HG03103 (cell line): ENCODE measurements around the gene SLC29A3.

Experiments used
- ATAC-seq: cut with Tn5 transposase; IDR thresholded peaks from one replicate; pipeline ENCODE4 v1.9.1; 2021; ENCODE audit warnings: low read depth; ENCODE audit not compliant: unreplicated experiment

Gene SLC29A3

DNA sequence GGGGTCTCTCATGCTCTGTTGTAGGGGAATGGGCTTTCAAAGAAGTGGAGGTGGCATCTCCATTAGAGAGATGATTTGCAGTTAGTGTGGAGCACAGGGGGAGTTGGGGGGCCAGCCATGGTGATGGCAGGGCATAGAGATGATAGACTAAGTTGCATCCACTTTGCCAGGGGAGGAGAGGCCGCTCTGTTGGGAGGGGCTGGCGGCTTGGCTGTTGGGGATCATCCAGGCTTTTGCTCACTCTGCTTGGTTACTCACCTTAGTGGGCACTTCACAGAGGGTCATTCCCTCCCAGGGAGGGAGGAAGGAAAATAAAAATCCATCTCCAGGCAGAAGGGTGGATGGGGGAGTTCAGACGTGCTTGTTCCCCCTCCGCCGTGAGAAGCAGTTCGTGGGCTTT is 46.3 kb downstream of the SLC29A3 start:
- ATAC-seq, result no peak

DNA sequence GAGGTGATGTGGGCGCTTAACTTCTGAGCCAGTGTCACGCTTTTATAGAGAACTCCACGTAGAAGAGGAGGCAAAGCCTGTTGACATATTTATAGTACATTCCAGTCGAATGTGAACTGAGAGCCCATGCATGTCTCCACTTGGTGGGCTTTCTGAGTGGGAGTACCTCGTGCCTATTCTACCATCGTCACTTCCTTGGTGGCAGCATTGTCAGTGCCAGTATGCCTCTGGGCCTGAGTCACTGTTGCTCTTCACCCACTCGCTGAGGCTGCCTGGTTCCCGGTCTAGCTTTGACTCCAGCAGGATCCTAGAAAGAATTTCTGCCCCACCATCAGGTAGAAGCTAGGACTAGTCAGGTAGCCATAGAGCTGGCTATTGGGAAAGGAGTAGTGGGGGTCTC is 47.6 kb downstream of the SLC29A3 start:
- no peak for ATAC-seq

DNA sequence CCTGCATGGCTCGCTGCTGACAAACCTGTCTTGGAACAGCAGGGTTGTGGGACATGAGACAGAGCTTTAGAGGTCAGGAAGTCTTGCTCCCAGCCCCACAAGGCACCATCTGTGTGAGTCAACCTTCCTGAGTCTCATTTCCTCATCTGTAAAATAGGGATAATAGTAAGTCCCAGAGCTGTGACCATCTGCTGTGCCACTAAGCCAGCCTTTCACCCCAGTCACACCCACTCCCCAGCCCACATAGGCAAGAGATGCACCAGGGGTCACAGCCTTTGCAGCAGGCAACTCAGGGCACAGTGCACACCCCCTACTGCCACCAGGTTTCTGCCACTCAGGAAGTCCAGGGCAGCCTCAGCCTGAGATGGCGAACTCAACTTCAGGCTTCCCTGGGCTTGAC is 48.2 kb downstream of the SLC29A3 start:
- ATAC-seq, result no peak

DNA sequence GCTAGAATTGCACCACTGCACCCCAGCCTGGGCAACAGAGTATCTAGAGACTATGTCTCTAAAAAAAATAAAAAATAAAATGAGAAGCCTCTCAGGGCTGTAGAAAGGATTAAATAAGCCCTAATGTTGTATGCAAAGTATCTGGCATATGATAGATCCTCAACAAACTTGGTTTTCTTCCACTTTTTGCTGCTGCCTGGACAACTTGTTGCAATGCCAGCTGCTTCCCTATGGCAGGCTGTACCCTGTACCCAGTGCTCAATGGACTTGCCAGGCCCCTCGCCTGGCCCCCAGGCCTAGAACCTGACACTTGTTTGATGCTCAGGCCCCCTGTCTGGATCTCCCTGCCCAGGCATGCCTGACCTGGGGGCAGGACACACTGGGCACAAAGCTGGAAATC is 49.1 kb downstream of the SLC29A3 start:
- no peak for ATAC-seq

DNA sequence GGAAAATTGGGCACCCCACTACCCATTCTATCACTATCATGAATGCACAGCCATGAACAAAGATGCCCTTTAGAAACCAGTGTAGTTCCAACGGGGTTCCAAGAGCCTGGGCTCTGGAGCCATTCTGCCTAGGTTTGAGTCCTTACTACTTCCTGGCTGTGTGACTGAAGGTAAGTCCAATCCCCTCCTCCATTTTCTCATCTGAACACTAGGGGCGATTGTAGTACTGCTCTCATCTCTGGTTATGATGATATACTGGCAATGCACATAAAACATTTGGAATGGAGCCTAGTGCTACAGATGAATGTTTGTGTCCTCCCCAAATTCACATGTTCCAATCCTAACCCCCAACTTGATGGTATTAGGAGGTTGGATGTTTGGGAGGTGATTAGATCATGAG is 49.6 kb downstream of the SLC29A3 start:
- no peak for ATAC-seq

DNA sequence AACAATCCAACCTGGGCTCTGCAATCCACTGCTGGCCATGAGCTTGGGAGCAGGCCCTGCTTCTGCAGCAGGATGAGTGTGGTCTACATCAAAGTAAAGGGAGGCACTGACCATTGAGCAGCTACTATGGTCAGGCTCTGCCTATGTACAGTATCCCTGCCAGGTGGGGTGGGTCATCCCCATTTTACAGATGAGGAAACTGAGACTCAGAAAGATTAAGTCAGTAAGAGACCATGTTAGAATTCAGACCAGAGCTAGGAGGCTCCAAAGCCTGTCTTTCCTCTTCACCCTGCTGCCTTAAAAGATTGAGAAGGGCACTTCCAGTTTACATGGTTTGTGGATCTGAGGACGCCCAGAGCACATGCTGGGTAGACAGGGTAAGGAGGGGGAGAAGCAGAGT is 50.5 kb downstream of the SLC29A3 start:
- no peak for ATAC-seq

DNA sequence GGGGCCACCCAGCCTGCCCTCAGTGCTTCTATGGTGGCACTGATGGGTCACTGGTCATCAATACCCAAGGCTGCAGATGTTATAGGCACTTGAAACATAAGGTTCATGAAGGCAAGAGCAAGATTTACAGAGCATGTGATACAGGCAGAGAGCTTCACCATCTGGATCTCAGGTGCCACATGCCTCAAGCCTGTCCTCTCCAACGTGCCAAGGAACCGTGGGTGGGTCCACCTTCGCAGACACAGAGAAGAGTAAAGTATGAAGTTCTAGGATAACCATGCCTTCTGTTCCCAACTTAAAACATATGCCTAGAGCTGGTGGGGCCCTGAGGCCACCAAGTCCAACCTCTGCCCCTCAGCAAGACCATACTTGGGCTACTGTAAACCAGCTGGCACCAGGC is 51.0 kb downstream of the SLC29A3 start:
- no peak for ATAC-seq

DNA sequence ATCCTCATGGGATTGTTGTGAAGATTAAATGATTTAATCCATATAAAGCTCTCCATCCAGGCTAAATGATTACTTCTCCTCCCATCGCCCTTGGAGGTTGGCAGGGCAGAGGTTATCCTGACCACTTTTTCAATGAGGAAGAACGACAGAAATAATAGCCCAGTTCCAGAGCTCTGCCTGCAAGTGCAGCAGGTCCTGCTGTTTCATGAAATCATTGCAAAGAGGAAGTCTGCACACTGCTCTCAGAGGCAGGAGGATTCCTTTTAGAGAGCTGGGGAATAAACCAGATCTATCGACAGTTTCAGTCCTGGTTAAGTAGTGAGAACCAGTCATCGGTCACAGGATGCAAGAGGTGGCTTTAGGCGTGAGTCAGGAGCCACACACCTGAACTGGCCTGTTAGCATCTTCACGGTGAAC is 52.7 kb downstream of the SLC29A3 start:
- ATAC-seq, result peak; percentile 48

DNA sequence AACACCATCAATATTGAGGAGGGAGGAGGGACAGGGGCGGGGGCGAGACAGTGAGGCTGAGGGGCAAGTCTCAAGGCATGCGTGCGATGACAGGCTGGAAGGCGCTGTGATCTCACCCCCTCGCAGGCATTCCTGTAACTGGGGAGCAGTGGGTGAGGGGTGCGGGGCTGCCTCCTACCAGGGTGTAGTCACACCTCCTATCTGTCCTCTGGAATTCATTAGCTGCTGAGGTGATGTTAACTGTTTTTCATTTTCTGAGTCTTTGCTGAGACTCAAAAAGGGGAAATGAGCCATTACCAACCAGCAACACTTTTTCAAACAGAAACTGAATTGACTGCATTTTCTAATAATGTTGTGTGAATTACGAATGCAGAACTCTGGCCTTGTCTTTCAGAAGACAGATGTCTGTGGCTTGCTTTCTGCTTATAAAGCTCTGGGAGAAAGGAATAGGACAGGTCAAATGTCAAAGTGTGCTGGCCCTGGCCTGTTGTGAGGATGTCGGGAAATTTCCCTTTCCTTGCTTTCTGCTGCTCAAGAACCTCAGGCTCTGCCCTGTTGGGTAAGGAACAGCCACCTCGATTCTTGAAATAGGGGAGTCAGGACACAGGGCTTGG is 53.9 kb downstream of the SLC29A3 start:
- ATAC-seq, result peak; percentile 34

DNA sequence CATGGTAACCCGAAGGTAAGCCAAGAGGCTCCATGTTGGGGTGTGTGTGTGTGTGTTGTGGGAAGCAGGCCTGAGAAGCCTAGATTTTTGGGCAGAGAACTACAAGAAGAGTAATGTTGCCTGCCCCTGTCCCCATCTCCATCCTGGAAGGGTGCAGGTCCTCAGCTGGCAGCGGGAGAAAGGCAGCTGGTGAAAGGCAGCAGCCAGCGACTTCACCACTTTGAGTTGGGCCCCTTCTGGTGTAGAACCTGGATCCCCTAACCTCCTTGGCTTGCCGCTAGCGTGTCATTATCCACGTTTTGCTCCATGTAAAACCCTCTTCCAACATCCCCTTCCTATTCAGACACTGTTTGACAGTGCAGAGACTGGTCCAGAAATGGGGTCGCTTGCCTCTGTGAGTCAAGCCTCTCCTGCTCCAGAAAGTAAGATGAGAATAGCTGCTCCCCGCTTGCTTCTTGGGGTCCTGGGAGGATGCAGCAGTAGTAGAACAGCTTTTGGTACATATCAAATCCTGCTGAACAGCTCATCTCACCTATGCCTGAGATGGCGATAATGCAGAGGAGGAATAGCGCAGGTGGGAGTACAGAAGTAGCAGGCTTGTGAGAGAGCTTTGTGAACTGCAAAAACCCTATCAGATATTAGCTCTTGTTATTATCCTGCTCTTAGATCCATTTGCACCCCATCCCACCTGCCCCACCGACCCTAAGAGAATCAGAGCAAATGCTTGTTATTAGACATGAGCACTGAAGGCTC is 55.6 kb downstream of the SLC29A3 start:
- ATAC-seq, result no peak

DNA sequence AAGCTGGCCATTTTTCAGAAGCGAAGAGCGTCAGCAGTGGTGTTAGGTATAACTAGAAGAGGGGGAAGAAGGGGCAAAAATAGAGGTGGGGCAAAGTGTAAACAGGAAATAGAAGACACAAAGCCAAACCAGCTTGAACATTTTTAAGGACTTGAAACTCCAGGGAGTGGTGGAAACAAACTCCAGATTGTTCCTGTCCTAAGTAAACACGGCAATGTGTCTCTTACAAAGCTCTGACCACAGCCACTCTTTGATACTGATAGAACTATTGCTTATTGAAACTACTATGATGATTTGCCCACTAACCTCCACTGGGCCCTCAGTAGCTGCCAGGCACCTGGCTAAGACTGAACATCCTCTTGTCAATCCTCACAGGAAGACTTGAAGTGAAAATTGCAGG is 56.9 kb downstream of the SLC29A3 start:
- ATAC-seq, result no peak

DNA sequence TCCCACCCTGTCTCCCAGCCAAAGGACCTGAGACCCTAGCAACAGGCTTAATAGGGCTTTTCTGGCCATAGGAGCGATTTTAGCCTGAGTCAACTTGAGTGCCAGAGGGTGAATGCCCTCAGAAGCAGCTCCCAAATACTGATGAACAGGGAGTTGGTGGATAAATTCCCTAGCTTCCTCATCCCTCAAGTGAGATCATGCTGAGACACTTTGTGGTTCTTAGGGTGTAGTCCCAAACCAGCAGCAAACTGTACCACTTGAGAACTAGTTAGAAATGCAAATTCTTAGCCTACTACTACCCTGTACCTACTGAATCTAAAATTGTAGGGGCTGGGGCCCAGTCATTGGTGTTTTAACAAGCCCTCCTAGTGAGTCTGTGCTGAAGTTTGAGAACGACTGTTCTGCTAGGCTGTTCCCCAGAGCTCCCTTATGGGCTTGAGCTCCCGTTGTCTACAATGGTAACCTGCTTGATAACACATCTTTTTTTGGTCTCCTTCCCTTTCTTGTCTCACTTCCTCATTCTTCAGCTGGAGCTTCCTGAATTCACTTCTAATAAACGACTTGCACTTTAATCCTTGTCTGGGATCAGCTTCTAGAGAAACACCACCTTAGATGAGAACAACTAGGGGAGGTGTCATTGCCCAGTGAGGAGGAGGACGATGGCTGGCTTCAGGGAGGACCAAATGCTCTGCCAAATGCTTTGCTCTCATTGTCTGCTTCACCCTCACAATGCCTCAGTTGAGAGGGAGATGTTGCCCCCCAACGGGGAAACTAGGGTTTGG is 59.5 kb downstream of the SLC29A3 start:
- no peak for ATAC-seq

DNA sequence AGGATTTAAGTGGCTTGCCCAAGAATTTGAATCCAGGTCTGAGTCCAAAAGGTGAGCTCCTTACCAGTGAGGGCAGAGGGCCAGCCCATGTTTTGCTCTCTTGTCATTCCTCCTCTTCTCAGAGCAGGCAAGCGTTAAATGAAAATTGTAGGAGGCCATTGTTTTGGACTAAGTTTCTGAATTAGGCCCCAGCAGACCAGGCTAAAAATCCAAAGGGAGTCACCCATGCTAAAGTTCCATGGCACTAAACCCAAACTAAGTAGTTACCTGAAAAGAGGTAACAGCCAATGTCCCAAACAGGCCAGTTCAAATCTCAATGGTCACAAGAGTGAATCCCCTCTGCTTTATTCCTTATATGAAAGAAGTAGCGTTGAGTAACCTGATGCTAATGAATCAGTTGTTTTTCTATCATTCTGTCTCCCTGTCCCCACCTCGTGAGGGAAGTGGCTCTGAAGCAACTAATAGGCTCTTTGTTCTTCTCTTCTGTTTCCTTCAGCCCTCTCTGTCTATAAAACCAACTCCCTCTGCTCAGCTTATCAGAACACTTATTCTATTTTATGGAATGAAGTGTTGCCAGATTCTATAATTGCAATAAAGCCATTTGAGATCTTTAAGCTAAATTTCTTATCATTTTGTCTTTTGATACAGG is 60.2 kb downstream of the SLC29A3 start:
- no peak for ATAC-seq

DNA sequence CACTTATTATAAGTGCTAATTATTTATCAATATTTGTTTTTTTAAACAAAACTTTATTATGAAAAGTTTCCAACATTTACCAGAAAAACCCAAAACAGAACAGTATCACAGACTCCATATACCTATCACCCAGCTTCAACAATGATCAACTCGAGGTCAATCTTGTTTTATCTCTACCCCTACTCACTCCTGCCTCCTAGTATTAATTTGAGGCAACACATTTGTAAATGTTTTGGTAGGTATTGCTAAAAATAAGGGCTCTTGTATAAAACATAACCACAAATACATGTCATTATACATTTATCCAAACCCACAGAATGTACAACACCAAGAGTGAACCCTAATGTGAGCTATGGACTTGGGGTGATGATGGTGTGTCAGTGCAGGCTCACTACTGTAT is 61.8 kb downstream of the SLC29A3 start:
- ATAC-seq, result no peak

DNA sequence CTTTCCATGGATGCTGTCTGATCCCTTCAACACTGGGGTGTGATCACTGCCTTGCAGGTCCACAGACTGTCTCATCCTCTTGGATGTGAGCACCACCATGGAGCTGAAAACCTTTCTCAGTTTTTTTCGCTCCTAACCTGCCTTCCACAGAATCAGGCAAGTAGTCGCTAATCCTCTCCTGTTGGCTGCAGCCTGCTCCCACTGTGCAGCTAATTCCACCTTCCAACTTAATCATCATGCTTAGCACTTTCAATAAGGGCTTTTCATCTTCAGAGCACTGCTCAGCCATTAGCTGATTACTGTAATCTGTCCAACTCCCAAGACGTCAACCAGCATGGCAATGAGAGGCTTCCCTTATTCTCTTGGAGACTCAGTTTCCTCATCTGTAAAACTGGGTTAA is 62.6 kb downstream of the SLC29A3 start:
- ATAC-seq, result no peak

DNA sequence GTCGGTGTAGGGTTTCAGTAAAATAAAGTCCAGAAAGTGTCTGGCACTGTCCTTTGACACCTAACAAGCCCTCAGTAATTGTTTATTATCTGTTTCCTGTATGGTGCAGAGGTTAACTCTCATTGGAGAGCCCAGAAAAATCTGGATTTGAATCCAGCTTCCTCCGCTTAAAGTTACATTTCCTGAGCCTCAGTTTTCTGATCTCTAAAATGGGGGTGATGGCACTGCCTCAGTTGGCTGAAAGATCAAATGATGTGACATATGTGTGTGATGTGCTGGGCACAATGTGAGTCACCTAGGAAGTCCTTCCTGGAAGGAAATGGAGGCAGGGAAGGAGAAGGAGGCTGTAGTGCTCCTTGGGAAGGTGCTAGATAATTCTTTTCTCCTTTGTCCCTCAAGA is 63.0 kb downstream of the SLC29A3 start:
- no peak for ATAC-seq

DNA sequence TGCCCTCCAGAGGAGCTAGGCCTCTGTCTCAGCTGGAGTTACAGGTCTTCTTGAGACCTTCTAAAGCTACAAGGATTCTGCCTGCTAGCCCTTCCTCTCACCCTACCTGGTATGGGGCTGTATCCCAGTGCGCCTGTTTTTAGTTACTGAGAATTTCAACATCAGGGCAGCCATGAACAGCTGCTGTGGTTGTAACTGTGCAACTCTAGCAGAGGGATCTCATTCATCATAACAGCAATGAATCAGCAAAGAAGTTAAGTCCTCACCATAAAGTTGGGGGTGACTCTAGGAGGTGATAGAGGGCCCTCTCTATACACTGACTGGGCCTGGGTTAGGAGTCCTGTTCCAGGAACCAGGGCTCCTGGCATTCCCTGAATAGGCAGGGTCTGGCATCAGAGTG is 63.7 kb downstream of the SLC29A3 start:
- no peak for ATAC-seq

DNA sequence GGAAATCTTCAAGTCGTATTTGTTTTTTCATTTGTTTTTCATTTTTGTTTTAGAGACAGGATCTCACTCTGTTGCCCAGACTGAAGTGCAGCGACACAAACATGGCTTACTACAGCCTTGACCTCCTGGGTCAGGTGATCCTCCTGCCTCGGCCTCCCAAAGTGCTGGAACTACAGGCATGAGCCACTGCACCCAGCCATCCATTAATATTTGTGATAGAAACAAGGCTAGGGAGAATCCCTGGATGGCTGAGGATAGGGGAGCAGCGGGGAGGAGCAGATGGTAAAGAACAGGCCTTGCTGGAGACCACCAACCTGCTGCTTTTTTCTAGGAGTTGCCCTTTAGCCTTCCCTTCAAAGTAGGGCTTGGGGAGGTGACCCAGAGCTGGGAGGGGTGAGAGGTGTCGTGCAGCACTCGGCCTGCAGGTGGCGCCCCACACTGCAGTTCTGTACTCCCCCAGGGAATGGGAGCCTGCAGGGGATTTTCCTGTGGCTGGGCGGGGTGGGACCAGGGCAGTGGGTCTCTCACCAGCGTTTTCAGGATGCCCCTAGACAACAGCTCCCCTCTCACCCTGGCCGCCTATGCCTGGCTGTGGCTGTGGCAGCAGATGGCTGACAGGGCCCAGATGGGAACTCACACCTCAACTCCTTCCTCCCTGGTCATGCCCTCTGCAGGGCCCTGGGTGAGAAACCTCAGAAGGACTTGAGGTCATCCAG is 65.1 kb downstream of the SLC29A3 start:
- no peak for ATAC-seq

DNA sequence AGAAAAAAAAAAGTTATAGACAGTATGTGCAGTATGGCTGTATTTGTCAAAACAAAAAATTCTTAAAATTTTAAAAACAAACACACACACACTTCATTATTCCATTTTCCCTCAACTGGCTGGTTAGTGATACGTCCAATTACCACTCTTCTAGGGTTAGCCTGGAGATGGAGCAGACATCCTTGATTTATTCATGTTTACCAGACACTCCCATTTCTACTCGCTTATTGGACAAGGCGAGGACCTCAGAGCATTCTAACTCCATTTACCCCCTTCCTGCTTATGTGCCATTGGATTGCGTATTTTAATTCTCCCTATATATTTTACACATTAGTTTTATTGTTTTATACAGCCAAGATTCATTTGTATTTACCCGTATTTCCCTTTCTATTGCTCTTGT is 69.1 kb downstream of the SLC29A3 start:
- ATAC-seq, result no peak

DNA sequence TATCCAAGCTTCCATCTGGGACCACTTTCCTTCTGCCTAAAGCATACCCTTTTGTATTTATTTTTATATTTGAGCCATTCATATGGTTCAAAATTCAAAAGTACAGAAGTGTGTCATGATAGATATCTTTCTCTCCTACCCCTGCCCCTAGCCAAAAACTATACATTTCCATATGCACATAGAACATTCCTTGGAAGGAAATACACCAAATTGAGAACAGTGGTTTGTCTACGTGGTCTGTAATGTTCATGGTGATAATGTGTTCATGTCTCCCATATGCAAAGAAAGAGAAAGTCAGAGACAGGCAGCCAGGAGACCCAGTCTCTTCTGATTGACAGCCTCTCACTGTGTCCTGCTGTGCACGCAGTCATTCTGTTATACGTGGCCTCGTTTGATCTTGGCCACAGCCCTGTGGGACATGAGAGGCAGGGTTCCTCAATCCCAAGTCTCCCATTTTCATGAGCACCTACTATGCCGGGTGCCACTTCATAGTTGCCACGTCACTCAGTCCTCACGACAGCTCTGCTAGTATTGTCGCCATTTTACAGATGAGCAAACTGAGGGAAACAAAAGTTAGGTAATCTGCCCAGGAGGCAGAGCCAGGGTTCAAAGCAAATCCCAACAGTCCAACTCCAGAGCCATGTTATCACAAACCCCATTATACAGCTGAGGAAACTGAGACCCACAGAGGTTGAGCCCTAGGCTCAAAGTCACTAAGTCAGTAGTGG is 69.7 kb downstream of the SLC29A3 start:
- no peak for ATAC-seq
